HG03342 (cell line): ENCODE measurements around the gene NDRG4.

ENCODE experiments used
- ATAC-seq: cut with Tn5 transposase; IDR thresholded peaks from one replicate; pipeline ENCODE4 v1.9.1; 2021; ENCODE audit warnings: mild to moderate bottlenecking, moderate library complexity; ENCODE audit not compliant: unreplicated experiment

The NDRG4 gene

GRCh38 chr16:58508671-58509251 lies 8.8 kb downstream of the NDRG4 start:
- no peak for ATAC-seq

- no peak for ATAC-seq
Observed at GRCh38 chr16:58509256-58510096, 9.5 kb downstream of the NDRG4 start.

GRCh38 chr16:58510097-58510775 lies 10.3 kb downstream of the NDRG4 start:
- ATAC-seq, result no peak

GRCh38 chr16:58510776-58511628 lies 11.1 kb downstream of the NDRG4 start:
- no peak for ATAC-seq

- peak; percentile 32 for ATAC-seq
Observed at GRCh38 chr16:58511933-58512815, 12.2 kb downstream of the NDRG4 start.

- no peak for ATAC-seq
Observed at GRCh38 chr16:58513874-58514273, 13.9 kb downstream of the NDRG4 start.

- ATAC-seq, result peak; percentile 65
Observed at GRCh38 chr16:58515125-58515870, 15.4 kb downstream of the NDRG4 start, which contains the start of gene SETD6. Gene SETD6 (plus strand): TSS chr16:58515517. CDS start chr16:58515538, 21 bp downstream.

- ATAC-seq, result peak; percentile 29
Observed at GRCh38 chr16:58515871-58516767, 16.2 kb downstream of the NDRG4 start.

GRCh38 chr16:58516768-58517107 lies 16.8 kb downstream of the NDRG4 start:
- ATAC-seq, result no peak

- peak; percentile 41 for ATAC-seq
Observed at GRCh38 chr16:58518083-58518979, 18.4 kb downstream of the NDRG4 start.

GRCh38 chr16:58518980-58519368 lies 19.0 kb downstream of the NDRG4 start:
- no peak for ATAC-seq

GRCh38 chr16:58519707-58520106 lies 19.8 kb downstream of the NDRG4 start:
- no peak for ATAC-seq

- no peak for ATAC-seq
Observed at GRCh38 chr16:58530179-58530578, 30.2 kb downstream of the NDRG4 start.

GRCh38 chr16:58532414-58532813 lies 32.5 kb downstream of the NDRG4 start:
- ATAC-seq, result no peak

- ATAC-seq, result no peak
Observed at GRCh38 chr16:58533751-58534470, 34.0 kb downstream of the NDRG4 start.

- no peak for ATAC-seq
Observed at GRCh38 chr16:58535100-58535499, 35.2 kb downstream of the NDRG4 start.

GRCh38 chr16:58536278-58536677 lies 36.3 kb downstream of the NDRG4 start:
- no peak for ATAC-seq
